MM.1S (cell line): ENCODE results near the gene RRP36.

Experiments used
- DNase-seq: peaks from one replicate; pipeline ENCODE4 v3.0.0-alpha.2; 2015
- H2AFZ ChIP-seq: fragments of 300-600 bp; sonication (generic); 2 replicates; pipeline ENCODE4 v1.6.0; 2016; ENCODE audit warnings: antibody characterized with exemption, low read length
- H3F3A ChIP-seq: fragments of 300-600 bp; sonication (generic); 2 replicates; pipeline ENCODE4 v1.6.1; 2016; ENCODE audit warnings: mild to moderate bottlenecking, antibody characterized with exemption, low read length, moderate library complexity, mixed read lengths; ENCODE audit not compliant: insufficient read depth
- H3K27ac ChIP-seq: fragments of 300-600 bp; sonication (generic); 2 replicates; pipeline ENCODE4 v1.5.1; 2016; ENCODE audit warnings: mild to moderate bottlenecking, low read length
- H3K27me3 ChIP-seq: fragments of 300-600 bp; sonication (generic); replicated peaks from 2 replicates; pipeline ENCODE4 v1.6.0; 2016; ENCODE audit warnings: low read length; ENCODE audit not compliant: insufficient read depth
- H3K36me3 ChIP-seq: fragments of 300-600 bp; sonication (generic); replicated peaks from 2 replicates; pipeline ENCODE4 v1.6.1; 2016; ENCODE audit warnings: mild to moderate bottlenecking, low read length, mixed read lengths; ENCODE audit not compliant: insufficient read depth
- H3K4me1 ChIP-seq: fragments of 300-600 bp; sonication (generic); 2 replicates; pipeline ENCODE4 v1.6.1; 2016; ENCODE audit warnings: low read length, mixed read lengths
- H3K4me2 ChIP-seq: fragments of 300-600 bp; sonication (generic); 2 replicates; pipeline ENCODE4 v1.6.0; 2016; ENCODE audit warnings: low read depth, low read length
- H3K4me3 ChIP-seq: fragments of 300-600 bp; sonication (generic); 2 replicates; pipeline ENCODE4 v1.5.1; 2016; ENCODE audit warnings: low read length, mixed read lengths
- H3K79me2 ChIP-seq: fragments of 300-600 bp; sonication (generic); 2 replicates; pipeline ENCODE4 v1.6.1; 2016; ENCODE audit warnings: mixed run types, low read length, mixed read lengths
- H3K9ac ChIP-seq: fragments of 300-600 bp; sonication (generic); 2 replicates; pipeline ENCODE4 v1.6.1; 2016; ENCODE audit warnings: low read length, mixed read lengths
- H3K9me2 ChIP-seq: fragments of 300-600 bp; sonication (generic); replicated peaks from 2 replicates; pipeline ENCODE4 v1.6.1; 2016; ENCODE audit warnings: mild to moderate bottlenecking, low read length, mixed read lengths; ENCODE audit not compliant: insufficient read depth
- H3K9me3 ChIP-seq: fragments of 300-600 bp; sonication (generic); replicated peaks from 2 replicates; pipeline ENCODE4 v1.6.1; 2016; ENCODE audit warnings: mild to moderate bottlenecking, low read length, mixed read lengths; ENCODE audit not compliant: insufficient read depth
- H4K20me1 ChIP-seq: fragments of 300-600 bp; sonication (generic); 2 replicates; pipeline ENCODE4 v1.6.1; 2016; ENCODE audit warnings: mild to moderate bottlenecking, low read length, moderate library complexity, mixed read lengths; ENCODE audit not compliant: insufficient read depth
- CTCF ChIP-seq: fragments of 300-600 bp; sonication (generic); IDR thresholded peaks from 2 replicates; pipeline ENCODE4 v1.5.1; 2016; ENCODE audit warnings: antibody characterized with exemption, low read length, mixed read lengths
- EZH2 ChIP-seq: fragments of 300-600 bp; sonication (generic); optimal IDR thresholded peaks from 2 replicates; pipeline ENCODE3; 2017; ENCODE audit warnings: low read depth, mild to moderate bottlenecking, antibody characterized with exemption, low read length, mixed read lengths
- EZH2phosphoT487 ChIP-seq: fragments of 300-600 bp; sonication (generic); IDR thresholded peaks from 2 replicates; pipeline ENCODE4 v1.6.1; 2018; ENCODE audit warnings: antibody characterized with exemption, low read length

RRP36 gene

GRCh38 chr6:43014434-43014909 lies 7.0 kb upstream of the RRP36 start:
- Histone ChIP-seq H3F3A (no peaks in the 10 kb centered on the region), H2AFZ (peak overlapping the region; percentile 42; the same call in 1 of the 2 replicates), H3K9me2 (no peaks in the 10 kb centered on the region), H3K27ac (no peak overlapping the region; the same call in 1 of the 2 replicates), H3K79me2 (peaks cover 58% of the 10 kb centered on the region), H3K27me3 (no peaks in the 10 kb centered on the region), H3K9me3 (no peaks in the 10 kb centered on the region), H3K4me3 (peak overlapping the region; percentile 96), H3K4me1 (peaks cover 9% of the 10 kb centered on the region; the same call in 1 of the 2 replicates), H3K4me2 (peak overlapping the region; percentile 93), H3K9ac (peak overlapping the region; percentile 78), H4K20me1 (no peaks in the 10 kb centered on the region), H3K36me3 (no peaks in the 10 kb centered on the region; the same call in 1 of the 2 replicates)
- TF ChIP-seq CTCF (no peak), EZH2phosphoT487 (no peak), EZH2 (no peak)
- DNase-seq = no peak

GRCh38 chr6:43016176-43016942 lies 5.1 kb upstream of the RRP36 start:
- Histone ChIP-seq H3K9me2 (no peaks in the 10 kb centered on the region), H3K9ac (no peak overlapping the region), H3K9me3 (no peaks in the 10 kb centered on the region), H3F3A (no peaks in the 10 kb centered on the region), H3K36me3 (no peaks in the 10 kb centered on the region; the same call in 1 of the 2 replicates), H2AFZ (no peak overlapping the region), H3K27ac (no peak overlapping the region), H4K20me1 (no peaks in the 10 kb centered on the region), H3K27me3 (no peaks in the 10 kb centered on the region), H3K79me2 (peaks cover 66% of the 10 kb centered on the region), H3K4me1 (peaks cover 16% of the 10 kb centered on the region; the same call in 1 of the 2 replicates), H3K4me2 (no peak overlapping the region), H3K4me3 (no peak overlapping the region)
- DNase-seq = no peak
- TF ChIP-seq CTCF (no peak), EZH2 (no peak), EZH2phosphoT487 (no peak)

- Histone ChIP-seq H3K4me2 (no peak overlapping the region), H3K27me3 (no peaks in the 10 kb centered on the region), H3K27ac (no peak overlapping the region), H3K36me3 (no peaks in the 10 kb centered on the region; the same call in 1 of the 2 replicates), H3K9me2 (no peaks in the 10 kb centered on the region), H3K4me1 (peaks cover 16% of the 10 kb centered on the region; the same call in 1 of the 2 replicates), H3K79me2 (peaks cover 66% of the 10 kb centered on the region), H3K9ac (no peak overlapping the region), H2AFZ (no peak overlapping the region), H4K20me1 (no peaks in the 10 kb centered on the region), H3K9me3 (no peaks in the 10 kb centered on the region), H3F3A (peaks cover 3% of the 10 kb centered on the region; the same call in 1 of the 2 replicates), H3K4me3 (no peak overlapping the region)
- TF ChIP-seq CTCF (no peak), EZH2phosphoT487 (no peak), EZH2 (no peak)
- DNase-seq = no peak
Measured at GRCh38 chr6:43016943-43017334, 4.5 kb upstream of the RRP36 start.
